Mucosa of rectum (tissue), 2 donors: ENCODE results near the gene HPSE2.

Experiments used
- H3K27ac ChIP-seq, 2 donors: one replicate each; pipeline ENCODE4 v1.7.0; 2013; ENCODE audit warnings: inconsistent platforms in 2 of 2, low read depth in 2 of 2, low read length in 2 of 2
- H3K27me3 ChIP-seq, 2 donors: one replicate each; pipeline ENCODE4 v1.7.0; 2013; ENCODE audit warnings: low read length in 2 of 2; ENCODE audit not compliant: control insufficient read depth in 2 of 2, insufficient read depth in 2 of 2
- H3K36me3 ChIP-seq, 2 donors: one replicate each; pipeline ENCODE4 v1.7.0; 2013; ENCODE audit warnings: low read length in 2 of 2; ENCODE audit not compliant: control insufficient read depth in 2 of 2, insufficient read depth in 2 of 2
- H3K4me1 ChIP-seq, 2 donors: one replicate each; pipeline ENCODE4 v1.7.0; 2013; ENCODE audit warnings: low read length in 2 of 2, mild to moderate bottlenecking in 1 of 2; ENCODE audit not compliant: control insufficient read depth in 2 of 2, insufficient read depth in 2 of 2
- H3K4me3 ChIP-seq, 2 donors: one replicate each; pipeline ENCODE4 v1.7.0; 2013; ENCODE audit warnings: low read length in 2 of 2
- H3K9ac ChIP-seq, 2 donors: one replicate each; pipeline ENCODE4 v1.7.0; 2013; ENCODE audit warnings: low read length in 2 of 2, low read depth in 1 of 2, mild to moderate bottlenecking in 1 of 2
- H3K9me3 ChIP-seq, 2 donors: one replicate each; pipeline ENCODE4 v1.7.0; 2013; ENCODE audit warnings: low read length in 2 of 2; ENCODE audit not compliant: control insufficient read depth in 2 of 2
- donor health status: healthy.
- donor health status: Normal muscosa, but diverticular disease.

Gene HPSE2

GRCh38 chr10:98676895-98677294 is 558.8 kb downstream of the HPSE2 start:
- no peak overlapping the region for H3K9ac ChIP-seq
- no peaks in the 10 kb centered on the region for H3K27me3 ChIP-seq
- H3K9me3 ChIP-seq: no peaks in the 10 kb centered on the region
- no peak overlapping the region for H3K4me3 ChIP-seq
- H3K27ac ChIP-seq: no peak overlapping the region
- H3K36me3 ChIP-seq: no peaks in the 10 kb centered on the region
- H3K4me1 ChIP-seq: no peaks in the 10 kb centered on the region

GRCh38 chr10:98675902-98676301 is 559.8 kb downstream of the HPSE2 start:
- Histone ChIP-seq H3K27ac (no peak overlapping the region), H3K4me3 (no peak overlapping the region), H3K27me3 (no peaks in the 10 kb centered on the region), H3K36me3 (no peaks in the 10 kb centered on the region), H3K9me3 (no peaks in the 10 kb centered on the region), H3K9ac (no peak overlapping the region), H3K4me1 (no peaks in the 10 kb centered on the region)

- Histone ChIP-seq H3K27me3 (no peaks in the 10 kb centered on the region), H3K36me3 (no peaks in the 10 kb centered on the region), H3K9ac (no peak overlapping the region), H3K27ac (no peak overlapping the region), H3K4me1 (no peaks in the 10 kb centered on the region), H3K9me3 (no peaks in the 10 kb centered on the region), H3K4me3 (no peak overlapping the region)
Measured at GRCh38 chr10:98673171-98673782, 562.4 kb downstream of the HPSE2 start.

GRCh38 chr10:98667081-98667480 is 568.6 kb downstream of the HPSE2 start:
- Histone ChIP-seq H3K27me3 (no peaks in the 10 kb centered on the region), H3K9me3 (peaks cover 0 to 4% of the 10 kb centered on the region in 2 donors), H3K27ac (no peak overlapping the region), H3K9ac (no peak overlapping the region), H3K4me1 (no peaks in the 10 kb centered on the region), H3K4me3 (no peak overlapping the region), H3K36me3 (no peaks in the 10 kb centered on the region)

GRCh38 chr10:98666276-98666675 is 569.4 kb downstream of the HPSE2 start:
- Histone ChIP-seq H3K4me3 (no peak overlapping the region), H3K9ac (no peak overlapping the region), H3K27me3 (no peaks in the 10 kb centered on the region), H3K4me1 (no peaks in the 10 kb centered on the region), H3K27ac (no peak overlapping the region), H3K36me3 (no peaks in the 10 kb centered on the region), H3K9me3 (peaks cover 0 to 4% of the 10 kb centered on the region in 2 donors)

GRCh38 chr10:98664329-98665042 is 571.2 kb downstream of the HPSE2 start:
- Histone ChIP-seq H3K4me1 (no peaks in the 10 kb centered on the region), H3K9ac (no peak overlapping the region)

GRCh38 chr10:98659951-98660350 is 575.7 kb downstream of the HPSE2 start:
- Histone ChIP-seq H3K4me1 (no peaks in the 10 kb centered on the region), H3K36me3 (no peaks in the 10 kb centered on the region), H3K27me3 (no peaks in the 10 kb centered on the region), H3K9me3 (peaks cover 0 to 1% of the 10 kb centered on the region in 2 donors), H3K27ac (no peak overlapping the region), H3K9ac (no peak overlapping the region), H3K4me3 (no peak overlapping the region)

More at GRCh38 chr10:98664329-98665042, 571.2 kb downstream of the HPSE2 start:
- Histone ChIP-seq H3K27ac (no peak overlapping the region), H3K4me3 (no peak overlapping the region), H3K9me3 (peaks cover 0 to 4% of the 10 kb centered on the region in 2 donors), H3K27me3 (no peaks in the 10 kb centered on the region), H3K36me3 (no peaks in the 10 kb centered on the region)

GRCh38 chr10:98655492-98655891 is 580.2 kb downstream of the HPSE2 start:
- Histone ChIP-seq H3K36me3 (no peaks in the 10 kb centered on the region), H3K4me3 (no peak overlapping the region), H3K9me3 (no peaks in the 10 kb centered on the region), H3K9ac (no peak overlapping the region), H3K27ac (no peak overlapping the region), H3K4me1 (no peaks in the 10 kb centered on the region), H3K27me3 (no peaks in the 10 kb centered on the region)

GRCh38 chr10:98649170-98649569 is 586.5 kb downstream of the HPSE2 start:
- Histone ChIP-seq H3K9me3 (no peaks in the 10 kb centered on the region), H3K27me3 (no peaks in the 10 kb centered on the region), H3K36me3 (no peaks in the 10 kb centered on the region), H3K4me1 (no peaks in the 10 kb centered on the region), H3K4me3 (no peak overlapping the region), H3K27ac (no peak overlapping the region), H3K9ac (no peak overlapping the region)

- H3K27me3 ChIP-seq: no peaks in the 10 kb centered on the region
- H3K9ac ChIP-seq: no peak overlapping the region
- no peaks in the 10 kb centered on the region for H3K36me3 ChIP-seq
- H3K4me1 ChIP-seq: no peaks in the 10 kb centered on the region
- H3K4me3 ChIP-seq: no peak overlapping the region
- H3K27ac ChIP-seq: no peak overlapping the region
- no peaks in the 10 kb centered on the region for H3K9me3 ChIP-seq
Measured at GRCh38 chr10:98646998-98647917, 588.4 kb downstream of the HPSE2 start.
